ENCODE results near the gene SMDT1. TPM values are rescaled to one million over a fixed set of nuclear protein-coding genes. Genes with fewer than 3 reads are reported as not detected.

SMDT1 gene
- total and polyA plus RNA-seq, 10 of the 15 experiments (the other 5 are each of a cell fraction or from before 2014, with no cell fraction given): 19.7 to 176 (median 66.3) TPM

- TF ChIP-seq ZBED1 (IDR thresholded peaks at IDR 0.05; ENCODE audit: borderline replicate concordance) (no peak), STAT3 (IDR thresholded peaks at IDR 0.05; ENCODE audit: low read depth, low read length) (no peak), CBX3 (IDR thresholded peaks at IDR 0.05; ENCODE audit: borderline replicate concordance, low read depth) (no peak), SRF (IDR thresholded peaks at IDR 0.05; ENCODE audit: low read depth in 2 of 2, low read length in 2 of 2) (no peak), BMI1 (IDR thresholded peaks at IDR 0.05; ENCODE audit: borderline replicate concordance) (no peak), USF1 (IDR thresholded peaks at IDR 0.05; ENCODE audit: borderline replicate concordance, extremely low read length, insufficient read depth, low read depth, low read length) (no peak), CREB1 (IDR thresholded peaks at IDR 0.05; ENCODE audit: low read depth) (no peak), ZBTB33 (IDR thresholded peaks at IDR 0.05) (no peak), SMAD5 (IDR thresholded peaks at IDR 0.05; ENCODE audit: low read depth) (no peak)
- RAD21 ChIA-PET (ENCODE audit: unreplicated experiment): no interaction called here
- BruUV-seq (replicated peaks): no TSS peak
- intact Hi-C loops (cut with micrococcal nuclease; ENCODE audit: unreplicated experiment): no loop called here
- CTCF ChIA-PET: no interaction called here
- no peak overlapping the region for H3K27ac ChIP-seq (ENCODE audit: control insufficient read depth, insufficient read depth)
- H3K27me3 ChIP-seq (replicated peaks in 1 of 2; ENCODE audit: control insufficient read depth in 2 of 2, insufficient read depth in 2 of 2, low read length in 1 of 2): no peaks in the 10 kb centered on the region
- H4K20me1 ChIP-seq (ENCODE audit: control insufficient read depth, insufficient read depth): no peaks in the 10 kb centered on the region
- H3K36me3 ChIP-seq (ENCODE audit: control insufficient read depth in 2 of 2, insufficient read depth in 2 of 2, low read length in 1 of 2): no peaks in the 10 kb centered on the region; a peak in 1 of 4 replicates
- SMC1A ChIA-PET (ENCODE audit: uncharacterized antibody, unreplicated experiment): interaction anchor here (1.1 kb wide), 1 partner anchor 109 kb away, joined by 3 read pairs; no protein-coding TSS in a partner anchor
- no peak overlapping the region for H3K4me3 ChIP-seq
- ATAC-seq (no peak), FAIRE-seq (no peak), DNase-seq (ENCODE audit: low read depth, low spot score) (no peak)
- H2AFZ ChIP-seq (ENCODE audit: control insufficient read depth, low read depth, low read length): no peak overlapping the region
- no peak overlapping the region for H3K9ac ChIP-seq (ENCODE audit: control insufficient read depth, insufficient read depth, low read length)
- no peaks in the 10 kb centered on the region for H3K9me3 ChIP-seq (replicated peaks; ENCODE audit: control insufficient read depth, insufficient read depth, low read length)
- no peak overlapping the region for H3K4me2 ChIP-seq (ENCODE audit: control insufficient read depth, insufficient read depth)
- WGBS (ENCODE audit: insufficient coverage, insufficient replicate concordance, low lambda C conversion rate, missing lambda C conversion rate): 85% methylated on average over 20 of the region's 20 CpGs
- peaks cover 17% of the 10 kb centered on the region for H3K79me2 ChIP-seq (ENCODE audit: control insufficient read depth, insufficient read depth, low read length)
- in situ Hi-C loops (cut with MboI): no loop called here
- H3K4me1 ChIP-seq (ENCODE audit: control insufficient read depth, insufficient read depth, low read length): peaks cover 15% of the 10 kb centered on the region
- POLR2A ChIA-PET: interaction anchor here (0.5 kb wide), 1 partner anchor 18 kb away, joined by 3 read pairs; no protein-coding TSS in a partner anchor
Measured at GRCh38 chr22:42076764-42077485, 2.6 kb upstream of the SMDT1 start.
